K562 (cell line): ENCODE measurements around the gene MYO18B. TPM values are rescaled to one million over a fixed set of nuclear protein-coding genes. Genes with fewer than 3 reads are reported as not detected.

ENCODE experiments used
- C11orf30 ChIP-seq: fragments of 450-650 bp; IDR thresholded peaks from 2 replicates; pipeline ENCODE4 v1.6.1; 2016; ENCODE audit warnings: low read depth, mild to moderate bottlenecking
- FIP1L1 ChIP-seq: fragments of 200-400 bp; formaldehyde crosslinking; IDR thresholded peaks from 2 replicates; pipeline ENCODE4 v1.6.1; 2018; ENCODE audit warnings: mild to moderate bottlenecking, low read depth, low read length; ENCODE audit not compliant: poor library complexity, severe bottlenecking
- ZNF77 ChIP-seq: fragments of 250-450 bp; sonication (Bioruptor Pico); IDR thresholded peaks from 2 replicates; pipeline ENCODE4 v1.5.0; 2020
- polyA plus RNA-seq, 8 experiments: library from polyadenylated mRNA; depleted of rRNA in 4 of 8; stranded (reverse) in 5 of 8; unstranded in 3 of 8; fragments of >200 nt; fragmentation: Nextera tagmentation in 2 of 8; fragmentation: Illumina TruSeq in 1 of 8; extraction: Ambion mirVana in 2 of 8; extraction: Trizol in 1 of 8; gene quantifications; 2 replicates each; pipeline versions ENCODE4 v1.2.1 to v1.2.3, GENCODE V29; 2011 to 2014; ENCODE audit warnings: inconsistent platforms in 1 of 8, missing spikeins in 1 of 8
- total RNA-seq, 7 experiments: library from RNA; depleted of rRNA in 6 of 7; stranded (reverse); fragments of >200 nt in 6 of 7; fragmentation: Illumina TruSeq in 2 of 7; extraction: Trizol in 2 of 7; gene quantifications; 2 replicates each; pipeline versions ENCODE4 v1.2.1 to v1.2.3, GENCODE V29; 2011 to 2021; ENCODE audit warnings: low replicate concordance in 1 of 7
- TF ChIP-seq, protein P1 (sequence below): fragments of 450-650 bp; IDR thresholded peaks from 2 replicates; pipeline ENCODE4 v1.6.1; 2016; ENCODE audit warnings: low read depth

The MYO18B gene
- total and polyA plus RNA-seq, 9 of the 15 experiments (the other 6 are each of a cell fraction or from before 2014, with no cell fraction given): 0.06 to 7.0 (median 4.3) TPM

DNA sequence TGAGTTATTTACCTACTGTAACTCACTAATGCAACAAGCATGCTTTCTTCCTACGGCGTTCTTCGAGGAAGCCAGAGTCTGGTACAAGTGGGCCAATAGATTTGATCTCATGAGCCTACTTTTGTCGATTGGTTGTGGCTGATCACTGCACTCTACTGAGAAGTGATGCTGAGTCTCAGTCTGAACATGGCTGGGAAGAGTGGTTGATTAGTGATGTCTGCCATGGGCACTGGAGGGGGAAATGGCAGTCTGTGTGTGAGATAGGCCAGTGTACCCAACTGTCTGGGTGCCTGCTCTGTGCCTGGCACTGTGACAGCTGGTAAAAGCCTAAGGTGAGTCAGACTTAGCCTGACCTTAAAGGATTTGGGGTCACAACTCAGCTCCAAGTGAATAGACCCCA lies 28.3 kb downstream of the MYO18B start (continued):
- TF ChIP-seq C11orf30: no peak
- no peak for TF ChIP-seq ZNF77
- TF ChIP-seq FIP1L1: no peak
- TF ChIP-seq, protein P1, sequence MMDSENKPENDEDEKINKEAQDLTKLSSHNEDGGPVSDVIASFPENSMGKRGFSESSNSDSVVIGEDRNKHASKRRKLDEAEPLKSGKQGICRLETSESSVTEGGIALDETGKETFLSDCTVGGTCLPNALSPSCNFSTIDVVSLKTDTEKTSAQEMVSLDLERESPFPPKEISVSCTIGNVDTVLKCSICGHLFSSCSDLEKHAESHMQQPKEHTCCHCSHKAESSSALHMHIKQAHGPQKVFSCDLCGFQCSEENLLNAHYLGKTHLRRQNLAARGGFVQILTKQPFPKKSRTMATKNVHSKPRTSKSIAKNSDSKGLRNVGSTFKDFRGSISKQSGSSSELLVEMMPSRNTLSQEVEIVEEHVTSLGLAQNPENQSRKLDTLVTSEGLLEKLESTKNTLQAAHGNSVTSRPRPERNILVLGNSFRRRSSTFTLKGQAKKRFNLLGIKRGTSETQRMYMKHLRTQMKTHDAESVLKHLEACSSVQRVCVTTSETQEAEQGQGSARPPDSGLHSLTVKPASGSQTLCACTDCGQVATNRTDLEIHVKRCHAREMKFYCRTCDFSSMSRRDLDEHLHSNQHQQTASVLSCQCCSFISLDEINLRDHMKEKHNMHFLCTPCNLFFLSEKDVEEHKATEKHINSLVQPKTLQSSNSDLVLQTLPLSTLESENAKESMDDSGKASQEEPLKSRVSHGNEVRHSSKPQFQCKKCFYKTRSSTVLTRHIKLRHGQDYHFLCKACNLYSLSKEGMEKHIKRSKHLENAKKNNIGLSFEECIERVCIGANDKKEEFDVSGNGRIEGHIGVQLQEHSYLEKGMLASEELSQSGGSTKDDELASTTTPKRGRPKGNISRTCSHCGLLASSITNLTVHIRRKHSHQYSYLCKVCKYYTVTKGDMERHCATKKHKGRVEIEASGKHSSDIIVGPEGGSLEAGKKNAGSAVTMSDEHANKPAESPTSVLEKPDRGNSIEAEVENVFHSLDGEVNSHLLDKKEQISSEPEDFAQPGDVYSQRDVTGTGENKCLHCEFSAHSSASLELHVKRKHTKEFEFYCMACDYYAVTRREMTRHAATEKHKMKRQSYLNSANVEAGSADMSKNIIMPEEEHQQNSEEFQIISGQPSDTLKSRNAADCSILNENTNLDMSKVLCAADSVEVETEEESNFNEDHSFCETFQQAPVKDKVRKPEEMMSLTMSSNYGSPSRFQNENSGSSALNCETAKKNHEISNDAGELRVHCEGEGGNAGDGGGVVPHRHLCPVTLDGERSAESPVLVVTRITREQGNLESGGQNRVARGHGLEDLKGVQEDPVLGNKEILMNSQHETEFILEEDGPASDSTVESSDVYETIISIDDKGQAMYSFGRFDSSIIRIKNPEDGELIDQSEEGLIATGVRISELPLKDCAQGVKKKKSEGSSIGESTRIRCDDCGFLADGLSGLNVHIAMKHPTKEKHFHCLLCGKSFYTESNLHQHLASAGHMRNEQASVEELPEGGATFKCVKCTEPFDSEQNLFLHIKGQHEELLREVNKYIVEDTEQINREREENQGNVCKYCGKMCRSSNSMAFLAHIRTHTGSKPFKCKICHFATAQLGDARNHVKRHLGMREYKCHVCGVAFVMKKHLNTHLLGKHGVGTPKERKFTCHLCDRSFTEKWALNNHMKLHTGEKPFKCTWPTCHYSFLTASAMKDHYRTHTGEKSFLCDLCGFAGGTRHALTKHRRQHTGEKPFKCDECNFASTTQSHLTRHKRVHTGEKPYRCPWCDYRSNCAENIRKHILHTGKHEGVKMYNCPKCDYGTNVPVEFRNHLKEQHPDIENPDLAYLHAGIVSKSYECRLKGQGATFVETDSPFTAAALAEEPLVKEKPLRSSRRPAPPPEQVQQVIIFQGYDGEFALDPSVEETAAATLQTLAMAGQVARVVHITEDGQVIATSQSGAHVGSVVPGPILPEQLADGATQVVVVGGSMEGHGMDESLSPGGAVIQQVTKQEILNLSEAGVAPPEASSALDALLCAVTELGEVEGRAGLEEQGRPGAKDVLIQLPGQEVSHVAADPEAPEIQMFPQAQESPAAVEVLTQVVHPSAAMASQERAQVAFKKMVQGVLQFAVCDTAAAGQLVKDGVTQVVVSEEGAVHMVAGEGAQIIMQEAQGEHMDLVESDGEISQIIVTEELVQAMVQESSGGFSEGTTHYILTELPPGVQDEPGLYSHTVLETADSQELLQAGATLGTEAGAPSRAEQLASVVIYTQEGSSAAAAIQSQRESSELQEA: no peak
